SU-DHL-6 (cell line): Measurements from ENCODE around the gene MTERF2.

ENCODE experiments used
- H2AFZ ChIP-seq: fragments of 200-600 bp; sonication (generic); 2 replicates; pipeline ENCODE4 v1.6.1; 2014; ENCODE audit warnings: low read depth, mild to moderate bottlenecking, moderate library complexity, mixed read lengths, antibody characterized with exemption, low read length; ENCODE audit not compliant: severe bottlenecking
- H3F3A ChIP-seq: fragments of 200-600 bp; shearing (Covaris generic); 2 replicates; pipeline ENCODE4 v1.6.0; 2016; ENCODE audit warnings: antibody characterized with exemption, mild to moderate bottlenecking; ENCODE audit not compliant: insufficient read depth
- H3K27ac ChIP-seq: fragments of 200-600 bp; sonication (generic); 2 replicates; pipeline ENCODE4 v1.5.1; 2016; ENCODE audit warnings: low read depth, mild to moderate bottlenecking, low read length, moderate library complexity, mixed read lengths
- H3K27me3 ChIP-seq: fragments of 200-600 bp; sonication (generic), shearing (Covaris generic); 2 replicates; pipeline ENCODE4 v1.6.0; 2014; ENCODE audit warnings: mild to moderate bottlenecking, low read length
- H3K36me3 ChIP-seq: fragments of 200-600 bp; sonication (generic); 2 replicates; pipeline ENCODE4 v1.6.1; 2014; ENCODE audit warnings: mild to moderate bottlenecking, low read length, mixed read lengths
- H3K4me2 ChIP-seq: fragments of 300-600, 200-600 bp; shearing (Covaris generic), sonication (generic); 2 replicates; pipeline ENCODE4 v1.6.0; 2014; ENCODE audit warnings: low read length, low read depth, mild to moderate bottlenecking; ENCODE audit not compliant: poor library complexity, severe bottlenecking
- H3K4me3 ChIP-seq: fragments of 200-600 bp; sonication (generic); 2 replicates; pipeline ENCODE4 v1.5.1; 2014; ENCODE audit warnings: antibody characterized with exemption, low read length, mild to moderate bottlenecking, mixed read lengths; ENCODE audit not compliant: insufficient read depth, poor library complexity, severe bottlenecking
- H3K79me2 ChIP-seq: fragments of 200-600 bp; sonication (generic); 2 replicates; pipeline ENCODE4 v1.6.1; 2014; ENCODE audit warnings: mild to moderate bottlenecking, low read length, moderate library complexity; ENCODE audit not compliant: insufficient read depth
- H3K9ac ChIP-seq: fragments of 200-600 bp; sonication (generic); 2 replicates; pipeline ENCODE4 v1.7.0; 2014; ENCODE audit warnings: mild to moderate bottlenecking, low read length
- H3K9me2 ChIP-seq: fragments of 200-600 bp; sonication (generic); replicated peaks from 2 replicates; pipeline ENCODE4 v1.6.1; 2014; ENCODE audit warnings: low read length; ENCODE audit not compliant: insufficient read depth
- H3K9me3 ChIP-seq: fragments of 200-600 bp; sonication (generic); 2 replicates; pipeline ENCODE4 v1.6.1; 2014; ENCODE audit warnings: low read length, mixed read lengths; ENCODE audit not compliant: insufficient read depth
- H4K20me1 ChIP-seq: fragments of 200-600 bp; sonication (generic); 2 replicates; pipeline ENCODE4 v1.6.1; 2014; ENCODE audit warnings: low read depth, mild to moderate bottlenecking, antibody characterized with exemption, low read length, moderate library complexity, mixed read lengths
- CTCF ChIP-seq: fragments of 200-600 bp; sonication (generic); IDR thresholded peaks from one replicate; pipeline ENCODE4 v1.5.1; 2017; ENCODE audit warnings: antibody characterized with exemption, mild to moderate bottlenecking, low read length, moderate library complexity; ENCODE audit not compliant: insufficient read depth, poor library complexity, severe bottlenecking
- EZH2phosphoT487 ChIP-seq: fragments of 200-600 bp; sonication (generic), shearing (Covaris generic); conservative IDR thresholded peaks from 2 replicates; pipeline ENCODE4 v1.6.1; 2018; ENCODE audit warnings: mild to moderate bottlenecking, antibody characterized with exemption, low read length, moderate library complexity, mixed read lengths

Gene MTERF2

GRCh38 chr12:106957583-106957982 lies 29.4 kb downstream of the MTERF2 start:
- Histone ChIP-seq H3K9me3 (no peaks in the 10 kb centered on the region), H3F3A (peaks cover 7% of the 10 kb centered on the region), H3K4me2 (peak overlapping the region; percentile 77), H3K4me3 (peak overlapping the region; percentile 75), H4K20me1 (no peaks in the 10 kb centered on the region), H3K36me3 (no peaks in the 10 kb centered on the region), H3K9ac (peak overlapping the region; percentile 80), H2AFZ (no peak overlapping the region), H3K79me2 (peaks cover 35% of the 10 kb centered on the region), H3K27me3 (no peaks in the 10 kb centered on the region), H3K9me2 (no peaks in the 10 kb centered on the region), H3K27ac (peak overlapping the region; percentile 35)
- TF ChIP-seq CTCF: no peak
- TF ChIP-seq EZH2phosphoT487: no peak

GRCh38 chr12:106956048-106956578 lies 30.8 kb downstream of the MTERF2 start:
- H3K4me3 ChIP-seq: peak overlapping the region; percentile 75
- TF ChIP-seq CTCF (no peak), EZH2phosphoT487 (no peak)
- H3K9me3 ChIP-seq: no peaks in the 10 kb centered on the region
- 0 out of 2 replicates have a peak overlapping the region, but pooled peaks have one; percentile 30 for H3K27ac ChIP-seq
- peak overlapping the region; percentile 73 for H2AFZ ChIP-seq
- H3F3A ChIP-seq: peaks cover 7% of the 10 kb centered on the region
- H3K9ac ChIP-seq: peak overlapping the region; percentile 80
- peaks cover 30% of the 10 kb centered on the region for H3K79me2 ChIP-seq
- H3K9me2 ChIP-seq: no peaks in the 10 kb centered on the region
- peak overlapping the region; percentile 77 for H3K4me2 ChIP-seq
- no peaks in the 10 kb centered on the region for H3K36me3 ChIP-seq
- no peaks in the 10 kb centered on the region for H3K27me3 ChIP-seq
- H4K20me1 ChIP-seq: no peaks in the 10 kb centered on the region

DNA sequence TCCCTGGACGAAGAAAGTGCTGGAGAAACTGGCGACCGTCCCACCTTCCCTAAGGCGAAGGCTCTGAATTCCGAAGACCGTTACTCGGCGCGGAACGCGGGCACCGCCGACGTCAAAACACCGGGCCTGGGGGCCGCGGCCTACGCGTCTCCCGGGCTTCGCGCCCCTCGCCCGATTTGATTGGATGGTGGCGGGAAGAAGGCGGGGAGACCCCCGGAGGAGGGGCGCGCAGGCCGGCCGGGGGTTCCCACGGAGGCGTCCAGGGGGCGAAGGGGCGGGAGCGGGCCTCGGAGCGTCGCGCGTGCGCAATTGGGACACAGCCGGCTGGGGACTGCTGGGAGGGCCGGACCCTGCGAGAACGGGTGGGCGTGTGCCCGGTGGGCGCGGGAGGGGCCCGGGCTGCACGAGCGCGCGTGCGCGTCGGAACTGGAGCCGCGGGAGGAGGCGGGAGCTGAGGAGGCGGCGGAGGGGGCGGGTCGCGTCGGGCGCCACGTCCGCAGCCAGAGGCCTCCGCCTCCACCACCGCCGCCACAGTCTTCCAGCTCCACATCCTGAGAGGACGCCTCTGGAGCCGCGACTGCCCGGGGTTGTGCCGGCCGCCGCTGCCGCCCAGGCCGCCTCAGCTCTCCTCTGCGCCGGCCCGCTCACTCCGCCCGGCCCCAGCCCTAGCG lies 31.4 kb downstream of the MTERF2 start, which contains the start of gene TMEM263:
TSS of gene TMEM263 (plus strand) at position 531 of the 671 bp plus-strand sequence. CDS start 11,210 bp downstream, outside the sequence.
- Histone ChIP-seq H2AFZ (peak within 1 kb of the TSS; percentile 92), H3K9me2 (no peaks in the 10 kb centered on the region), H3K27ac (0 out of 2 replicates have a peak within 1 kb of the TSS, but pooled peaks have one; percentile 30), H4K20me1 (no peaks in the 10 kb centered on the region), H3F3A (peaks cover 7% of the 10 kb centered on the region), H3K36me3 (no peaks in the 10 kb centered on the region), H3K27me3 (no peaks in the 10 kb centered on the region), H3K9me3 (no peaks in the 10 kb centered on the region), H3K4me3 (peak within 1 kb of the TSS; percentile 75), H3K4me2 (peak within 1 kb of the TSS; percentile 77), H3K79me2 (peaks cover 30% of the 10 kb centered on the region), H3K9ac (peak within 1 kb of the TSS; percentile 80)
- no peak for TF ChIP-seq EZH2phosphoT487
- TF ChIP-seq CTCF: no peak
